Right lobe of liver (tissue), 4 donors: ENCODE results near the gene CCDC178.

Source experiments
- POLR2A ChIP-seq: fragments of 450-650 bp; IDR thresholded peaks from one replicate; pipeline ENCODE4 v1.6.1; 2017; ENCODE audit warnings: antibody characterized with exemption, mild to moderate bottlenecking
- TF ChIP-seq, protein P1 (sequence below), 4 donors: fragments of 200-600 bp in 3 of 4; fragments of 450-650 bp in 1 of 4; IDR thresholded peaks; one replicate each; pipeline versions ENCODE4 v1.5.1 to v1.8.0; 2016 to 2022; ENCODE audit warnings: antibody characterized with exemption in 4 of 4, mild to moderate bottlenecking in 2 of 4
- donor health status: DM: no; HTN: no; CAD: no.
- donor health status: DM: no; HTN: no; CAD: no.
- donor health status: DM: no; HTN: yes; CAD: no.

DNA sequence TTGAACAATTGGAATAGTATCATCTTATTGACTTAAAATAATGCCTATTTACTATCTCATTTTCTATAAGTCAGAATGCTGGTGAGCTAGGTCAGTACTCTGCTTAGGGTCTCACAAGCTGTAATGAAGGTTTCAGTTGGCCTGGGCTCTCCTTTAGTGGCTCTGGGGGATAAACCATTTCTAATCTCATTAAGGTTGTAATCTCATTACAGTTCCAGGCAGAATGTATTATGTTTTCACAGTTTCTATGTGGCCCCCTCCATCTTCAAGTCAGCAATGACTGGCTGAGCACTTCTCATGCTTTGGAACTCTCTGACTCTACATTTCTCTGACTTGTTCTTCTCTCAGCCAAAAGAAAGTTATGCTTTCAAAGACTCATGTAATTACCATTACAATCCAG is 163.1 kb downstream of the CCDC178 start:
- TF ChIP-seq, protein P1, sequence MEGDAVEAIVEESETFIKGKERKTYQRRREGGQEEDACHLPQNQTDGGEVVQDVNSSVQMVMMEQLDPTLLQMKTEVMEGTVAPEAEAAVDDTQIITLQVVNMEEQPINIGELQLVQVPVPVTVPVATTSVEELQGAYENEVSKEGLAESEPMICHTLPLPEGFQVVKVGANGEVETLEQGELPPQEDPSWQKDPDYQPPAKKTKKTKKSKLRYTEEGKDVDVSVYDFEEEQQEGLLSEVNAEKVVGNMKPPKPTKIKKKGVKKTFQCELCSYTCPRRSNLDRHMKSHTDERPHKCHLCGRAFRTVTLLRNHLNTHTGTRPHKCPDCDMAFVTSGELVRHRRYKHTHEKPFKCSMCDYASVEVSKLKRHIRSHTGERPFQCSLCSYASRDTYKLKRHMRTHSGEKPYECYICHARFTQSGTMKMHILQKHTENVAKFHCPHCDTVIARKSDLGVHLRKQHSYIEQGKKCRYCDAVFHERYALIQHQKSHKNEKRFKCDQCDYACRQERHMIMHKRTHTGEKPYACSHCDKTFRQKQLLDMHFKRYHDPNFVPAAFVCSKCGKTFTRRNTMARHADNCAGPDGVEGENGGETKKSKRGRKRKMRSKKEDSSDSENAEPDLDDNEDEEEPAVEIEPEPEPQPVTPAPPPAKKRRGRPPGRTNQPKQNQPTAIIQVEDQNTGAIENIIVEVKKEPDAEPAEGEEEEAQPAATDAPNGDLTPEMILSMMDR (IDR thresholded peaks at IDR 0.05): no peak
- no peak for TF ChIP-seq POLR2A
